ENCODE results near the gene ZBTB7C.

ZBTB7C gene

DNA sequence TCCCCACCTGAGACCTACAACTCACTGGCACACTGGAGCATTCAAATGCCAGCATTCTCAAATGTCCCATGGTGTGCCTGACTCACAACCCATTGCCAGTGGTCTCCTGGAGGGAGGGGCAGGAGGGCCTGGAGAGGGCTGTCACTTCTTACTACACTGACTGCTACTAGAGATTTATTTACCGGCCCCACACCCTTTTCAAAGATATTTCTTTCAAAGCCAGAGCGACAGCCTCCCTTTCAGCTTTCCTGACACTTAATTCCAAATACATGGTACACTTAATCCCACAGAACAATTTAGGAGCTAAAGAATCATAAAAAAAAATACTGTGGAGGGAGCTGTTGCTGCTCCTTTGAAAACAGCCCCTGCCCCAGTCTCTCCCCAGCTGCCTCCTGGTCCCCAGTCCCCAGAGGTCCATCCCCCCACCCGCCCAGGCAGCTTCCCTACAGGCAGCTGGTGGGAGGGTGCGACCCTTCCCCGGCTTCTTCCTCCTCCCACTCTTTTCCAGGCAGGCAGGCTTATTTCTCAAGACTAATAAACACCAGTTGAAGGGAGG is 349.6 kb downstream of the ZBTB7C start:
- H3K9ac ChIP-seq (ENCODE audit: low read length), result no peak overlapping the region
- no peaks in the 10 kb centered on the region for H3K9me3 ChIP-seq (ENCODE audit: control insufficient read depth, insufficient read depth, low read depth, low read length)
- H3K36me3 ChIP-seq (ENCODE audit: control insufficient read depth, insufficient read depth, low read length), result no peaks in the 10 kb centered on the region
- H3K27ac ChIP-seq (ENCODE audit: low read depth, low read length), result no peak overlapping the region
- no peaks in the 10 kb centered on the region for H3K27me3 ChIP-seq (ENCODE audit: control insufficient read depth, insufficient read depth, low read length)
- H3K4me1 ChIP-seq (ENCODE audit: control insufficient read depth, insufficient read depth, low read length), result peaks cover 18% of the 10 kb centered on the region
- H3K4me3 ChIP-seq (ENCODE audit: low read depth, low read length), result no peak overlapping the region

DNA sequence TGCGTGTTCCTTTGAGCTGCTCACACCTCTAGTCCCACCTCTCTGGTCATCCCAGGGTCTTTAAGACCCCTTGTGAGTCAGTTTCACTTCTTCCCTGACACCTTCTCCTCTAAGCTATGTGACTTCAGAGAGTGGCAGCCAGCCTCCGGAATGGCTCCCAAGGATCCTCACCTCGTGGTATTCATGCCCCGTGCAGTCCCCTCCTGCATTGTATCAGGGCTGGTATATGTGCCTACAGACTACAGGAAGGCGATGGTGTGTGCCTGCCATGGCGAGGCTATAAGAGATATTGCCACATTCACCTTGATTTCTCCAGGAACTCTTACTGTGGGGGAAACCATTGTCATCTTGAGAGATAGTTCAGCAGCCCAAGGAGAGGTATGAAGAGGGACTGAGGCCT is 350.7 kb downstream of the ZBTB7C start:
- Histone ChIP-seq H3K36me3 (ENCODE audit: control insufficient read depth, insufficient read depth, low read length) (no peaks in the 10 kb centered on the region), H3K9me3 (ENCODE audit: control insufficient read depth, insufficient read depth, low read depth, low read length) (no peaks in the 10 kb centered on the region), H3K27me3 (ENCODE audit: control insufficient read depth, insufficient read depth, low read length) (no peaks in the 10 kb centered on the region; the same call in 1 of the 2 replicates), H3K4me1 (ENCODE audit: control insufficient read depth, insufficient read depth, low read length) (peaks cover 27% of the 10 kb centered on the region), H3K4me3 (ENCODE audit: low read depth, low read length) (no peak overlapping the region), H3K27ac (ENCODE audit: low read depth, low read length) (no peak overlapping the region), H3K9ac (ENCODE audit: low read length) (no peak overlapping the region)

DNA sequence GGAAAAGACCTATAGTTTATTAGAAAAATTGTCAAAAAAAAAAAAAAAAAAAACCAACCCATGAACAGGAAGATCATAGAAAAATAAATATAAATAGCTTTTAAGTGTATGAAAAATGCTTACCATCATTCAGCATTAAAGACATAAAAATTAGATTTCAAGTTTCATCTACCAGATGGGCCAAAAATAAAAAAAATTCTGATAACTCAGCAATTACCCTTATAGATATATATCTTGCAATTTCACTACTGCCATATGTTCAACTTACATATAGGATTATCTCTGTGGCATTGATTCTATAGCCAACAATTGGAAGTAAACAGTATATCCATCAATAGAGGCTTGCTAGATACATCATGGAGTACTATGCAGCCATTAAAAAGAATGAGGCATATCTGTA is 352.2 kb downstream of the ZBTB7C start:
- Histone ChIP-seq H3K27ac (ENCODE audit: low read depth, low read length) (no peak overlapping the region), H3K4me1 (ENCODE audit: control insufficient read depth, insufficient read depth, low read length) (peaks cover 27% of the 10 kb centered on the region), H3K4me3 (ENCODE audit: low read depth, low read length) (no peak overlapping the region), H3K36me3 (ENCODE audit: control insufficient read depth, insufficient read depth, low read length) (no peaks in the 10 kb centered on the region), H3K27me3 (ENCODE audit: control insufficient read depth, insufficient read depth, low read length) (no peaks in the 10 kb centered on the region; the same call in 1 of the 2 replicates), H3K9ac (ENCODE audit: low read length) (no peak overlapping the region), H3K9me3 (ENCODE audit: control insufficient read depth, insufficient read depth, low read depth, low read length) (no peaks in the 10 kb centered on the region)

DNA sequence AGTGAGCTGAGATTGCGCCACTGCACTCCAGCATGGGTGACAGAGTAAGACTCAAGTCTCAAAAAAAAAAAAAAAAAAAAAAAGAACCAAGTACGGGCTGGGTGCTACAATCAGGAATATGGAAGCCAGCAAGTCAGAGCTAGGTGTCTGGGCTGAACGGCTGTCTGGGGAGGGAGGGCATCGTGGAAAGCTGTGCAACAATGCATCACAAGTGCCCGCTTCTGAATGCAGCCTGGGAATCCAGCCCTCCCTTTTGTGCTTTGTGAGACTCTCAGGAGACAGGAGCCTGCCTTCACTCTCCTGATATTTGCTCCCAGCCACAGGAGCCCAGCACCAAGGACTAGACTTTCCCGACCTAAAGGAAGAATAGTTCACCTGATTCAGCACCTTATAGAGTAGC is 353.8 kb downstream of the ZBTB7C start:
- peaks cover 24% of the 10 kb centered on the region for H3K4me1 ChIP-seq (ENCODE audit: control insufficient read depth, insufficient read depth, low read length)
- no peak overlapping the region for H3K27ac ChIP-seq (ENCODE audit: low read depth, low read length)
- H3K36me3 ChIP-seq (ENCODE audit: control insufficient read depth, insufficient read depth, low read length), result no peaks in the 10 kb centered on the region
- no peaks in the 10 kb centered on the region for H3K9me3 ChIP-seq (ENCODE audit: control insufficient read depth, insufficient read depth, low read depth, low read length)
- no peak overlapping the region for H3K9ac ChIP-seq (ENCODE audit: low read length)
- no peak overlapping the region for H3K4me3 ChIP-seq (ENCODE audit: low read depth, low read length)
- no peaks in the 10 kb centered on the region; the same call in 1 of the 2 replicates for H3K27me3 ChIP-seq (ENCODE audit: control insufficient read depth, insufficient read depth, low read length)

DNA sequence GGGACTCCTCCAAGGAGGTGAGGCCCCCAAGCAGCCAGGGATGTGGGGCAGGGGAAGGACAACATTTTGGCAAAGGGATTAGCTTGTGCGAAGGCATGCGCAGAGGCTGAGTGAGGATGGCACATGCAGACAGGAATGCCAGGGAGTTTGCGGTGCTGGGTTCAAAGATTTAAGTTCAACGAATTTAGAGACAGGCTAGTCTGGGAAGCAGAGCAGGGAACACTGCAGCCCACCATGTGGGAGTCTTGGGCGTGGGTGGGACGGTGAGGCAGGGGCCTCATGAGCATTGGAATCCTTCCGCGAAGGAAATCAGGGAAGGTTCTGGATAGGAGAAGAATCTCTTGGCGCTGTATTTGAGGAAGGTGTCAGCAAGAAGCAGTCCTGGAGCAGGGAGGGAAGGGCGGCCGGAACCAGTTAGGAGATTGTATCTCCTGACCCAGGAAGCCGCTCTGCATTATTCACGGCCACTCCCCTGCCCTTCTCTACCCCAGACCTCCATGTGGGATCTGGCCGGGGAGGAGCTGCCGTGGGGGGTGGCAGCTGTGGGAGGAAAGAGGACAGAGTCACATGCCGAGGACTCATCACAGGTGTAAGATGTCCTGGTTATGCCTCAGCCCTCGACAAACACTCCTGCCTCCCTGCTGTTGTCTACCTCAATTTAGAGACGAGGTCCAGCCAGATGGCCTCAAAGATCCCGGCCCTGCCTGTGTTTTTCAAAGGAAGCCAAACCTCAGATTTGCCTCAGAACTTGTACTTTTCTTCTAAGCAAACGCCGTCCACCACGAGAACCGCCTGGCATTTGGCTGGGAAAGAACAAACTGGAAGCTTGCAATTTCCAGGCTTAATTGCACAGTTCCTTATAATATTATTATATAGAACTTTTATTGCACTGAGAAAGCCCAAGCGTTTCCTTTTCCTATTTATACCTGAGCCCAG is 355.0 kb downstream of the ZBTB7C start:
- Histone ChIP-seq H3K4me1 (ENCODE audit: control insufficient read depth, insufficient read depth, low read length) (peaks cover 14% of the 10 kb centered on the region), H3K27me3 (ENCODE audit: control insufficient read depth, insufficient read depth, low read length) (no peaks in the 10 kb centered on the region; the same call in 1 of the 2 replicates)

DNA sequence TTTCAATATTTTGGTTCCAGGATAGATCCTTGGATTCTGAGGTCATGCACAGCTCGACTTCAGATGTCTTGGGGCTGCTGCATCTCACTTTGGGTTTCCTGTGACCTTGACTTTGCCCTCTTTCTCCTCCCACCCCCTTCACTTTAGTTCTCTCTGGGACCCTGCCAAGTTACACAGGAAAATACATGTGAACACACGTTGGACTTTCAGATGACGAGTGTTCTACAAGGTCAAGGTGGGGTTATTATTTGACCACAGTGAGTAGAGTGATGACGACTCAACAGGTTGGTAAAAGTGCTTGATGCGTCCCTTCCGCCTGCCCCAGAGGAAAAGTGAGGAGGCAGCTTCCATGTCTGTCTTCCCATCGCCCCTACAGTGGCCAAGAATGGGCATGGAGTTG is 356.3 kb downstream of the ZBTB7C start:
- Histone ChIP-seq H3K9me3 (ENCODE audit: control insufficient read depth, insufficient read depth, low read depth, low read length) (no peaks in the 10 kb centered on the region), H3K36me3 (ENCODE audit: control insufficient read depth, insufficient read depth, low read length) (no peaks in the 10 kb centered on the region), H3K27ac (ENCODE audit: low read depth, low read length) (no peak overlapping the region), H3K4me1 (ENCODE audit: control insufficient read depth, insufficient read depth, low read length) (peaks cover 9% of the 10 kb centered on the region), H3K4me3 (ENCODE audit: low read depth, low read length) (no peak overlapping the region), H3K27me3 (ENCODE audit: control insufficient read depth, insufficient read depth, low read length) (no peaks in the 10 kb centered on the region; the same call in 1 of the 2 replicates), H3K9ac (ENCODE audit: low read length) (no peak overlapping the region)

More for the DNA sequence above, 355.0 kb downstream of the ZBTB7C start:
- no peak overlapping the region for H3K4me3 ChIP-seq (ENCODE audit: low read depth, low read length)
- H3K27ac ChIP-seq (ENCODE audit: low read depth, low read length), result no peak overlapping the region
- H3K9ac ChIP-seq (ENCODE audit: low read length), result no peak overlapping the region
- no peaks in the 10 kb centered on the region for H3K9me3 ChIP-seq (ENCODE audit: control insufficient read depth, insufficient read depth, low read depth, low read length)
- H3K36me3 ChIP-seq (ENCODE audit: control insufficient read depth, insufficient read depth, low read length), result no peaks in the 10 kb centered on the region

DNA sequence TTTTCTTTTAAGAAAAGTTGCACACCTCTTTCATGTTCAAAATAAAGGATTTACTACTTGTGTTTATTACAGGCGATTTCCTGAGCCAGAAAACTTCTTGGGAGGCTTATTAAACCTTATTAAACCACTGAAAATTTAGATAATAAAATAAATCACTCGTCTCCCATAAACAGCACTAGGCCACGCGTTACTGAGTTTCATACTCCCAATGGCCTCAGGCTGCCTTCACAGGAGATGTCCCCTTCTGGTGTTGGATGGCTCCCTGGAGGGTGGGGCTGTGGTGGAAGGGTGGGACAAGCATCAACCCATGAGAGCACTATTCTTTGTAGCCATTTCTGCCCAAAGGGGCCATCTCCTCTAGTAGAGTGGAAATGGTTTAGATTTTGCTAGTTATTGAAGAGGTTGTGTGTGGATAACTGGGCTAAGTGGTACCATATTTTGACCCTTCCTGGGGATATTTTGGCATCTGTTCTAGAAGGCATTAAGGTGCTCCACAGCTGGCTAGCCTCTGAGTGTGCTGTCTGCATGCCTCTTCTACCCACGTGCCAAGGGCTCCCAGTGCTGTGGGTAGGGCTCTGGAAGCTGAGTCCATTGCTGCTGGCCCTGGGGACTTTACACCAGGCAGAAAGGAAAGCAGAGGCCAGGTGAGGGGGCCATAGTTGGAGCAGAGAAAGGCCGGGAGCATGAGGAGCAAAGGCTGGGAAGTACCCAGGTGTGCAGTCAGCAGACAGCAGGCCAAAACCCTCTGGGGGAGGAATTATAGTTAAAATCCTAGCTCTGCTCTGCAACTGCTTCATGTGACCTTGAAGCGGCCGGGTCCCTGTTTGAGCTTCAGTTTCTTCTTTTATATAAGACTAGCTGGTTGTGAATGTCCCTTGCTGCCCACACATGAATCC is 357.0 kb downstream of the ZBTB7C start:
- Histone ChIP-seq H3K27me3 (ENCODE audit: control insufficient read depth, insufficient read depth, low read length) (no peaks in the 10 kb centered on the region; the same call in 1 of the 2 replicates), H3K9me3 (ENCODE audit: control insufficient read depth, insufficient read depth, low read depth, low read length) (no peaks in the 10 kb centered on the region), H3K9ac (ENCODE audit: low read length) (no peak overlapping the region), H3K27ac (ENCODE audit: low read depth, low read length) (no peak overlapping the region), H3K4me3 (ENCODE audit: low read depth, low read length) (no peak overlapping the region), H3K36me3 (ENCODE audit: control insufficient read depth, insufficient read depth, low read length) (no peaks in the 10 kb centered on the region), H3K4me1 (ENCODE audit: control insufficient read depth, insufficient read depth, low read length) (peaks cover 9% of the 10 kb centered on the region)

DNA sequence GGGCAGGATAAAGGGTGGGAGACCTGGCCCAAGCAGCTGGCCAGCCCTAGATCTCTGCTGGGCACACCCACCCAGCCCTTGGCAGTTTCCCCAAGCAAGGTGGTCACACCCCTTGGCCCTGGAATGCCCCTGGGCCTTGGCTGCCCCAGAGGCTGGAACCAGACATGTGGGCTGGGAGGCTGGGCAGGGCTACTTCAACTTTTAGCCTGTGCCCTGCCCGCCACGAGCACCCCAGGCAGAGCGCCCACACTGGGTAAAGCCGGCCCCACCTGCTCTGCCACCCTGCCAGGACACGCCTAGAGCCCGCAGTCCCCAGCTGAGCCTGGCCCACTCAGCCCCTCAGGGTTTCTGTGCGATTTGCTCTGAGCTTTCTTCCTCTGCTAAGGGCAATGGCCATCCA is 359.0 kb downstream of the ZBTB7C start:
- no peak overlapping the region for H3K4me3 ChIP-seq (ENCODE audit: low read depth, low read length)
- no peaks in the 10 kb centered on the region for H3K9me3 ChIP-seq (ENCODE audit: control insufficient read depth, insufficient read depth, low read depth, low read length)
- no peak overlapping the region for H3K9ac ChIP-seq (ENCODE audit: low read length)
- H3K4me1 ChIP-seq (ENCODE audit: control insufficient read depth, insufficient read depth, low read length), result peaks cover 9% of the 10 kb centered on the region
- no peak overlapping the region for H3K27ac ChIP-seq (ENCODE audit: low read depth, low read length)
- H3K27me3 ChIP-seq (ENCODE audit: control insufficient read depth, insufficient read depth, low read length), result no peaks in the 10 kb centered on the region; the same call in 1 of the 2 replicates
- no peaks in the 10 kb centered on the region for H3K36me3 ChIP-seq (ENCODE audit: control insufficient read depth, insufficient read depth, low read length)

DNA sequence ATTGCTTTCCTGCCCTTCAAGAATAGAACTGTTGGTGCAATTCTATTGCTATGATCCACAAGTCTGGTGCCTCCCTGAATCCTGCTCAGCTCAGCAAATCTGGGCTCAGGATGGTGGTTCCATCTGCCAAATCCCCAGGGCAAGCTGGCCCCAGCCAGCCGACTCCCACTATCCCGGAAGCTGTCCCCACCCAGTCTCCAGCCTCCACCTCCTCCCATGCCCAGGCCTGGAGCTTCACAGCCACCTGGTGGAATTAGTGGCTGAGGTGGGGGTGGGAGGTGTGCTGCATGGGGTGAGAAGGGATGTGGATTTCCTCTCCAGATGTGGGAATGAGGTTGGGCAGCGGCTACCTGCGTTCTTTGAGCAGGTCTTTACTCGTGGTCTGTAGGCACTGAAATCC is 359.4 kb downstream of the ZBTB7C start:
- no peaks in the 10 kb centered on the region for H3K36me3 ChIP-seq (ENCODE audit: control insufficient read depth, insufficient read depth, low read length)
- H3K27ac ChIP-seq (ENCODE audit: low read depth, low read length), result no peak overlapping the region
- no peak overlapping the region for H3K4me3 ChIP-seq (ENCODE audit: low read depth, low read length)
- no peaks in the 10 kb centered on the region for H3K9me3 ChIP-seq (ENCODE audit: control insufficient read depth, insufficient read depth, low read depth, low read length)
- peaks cover 2% of the 10 kb centered on the region; the same call in 1 of the 2 replicates for H3K27me3 ChIP-seq (ENCODE audit: control insufficient read depth, insufficient read depth, low read length)
- no peak overlapping the region for H3K9ac ChIP-seq (ENCODE audit: low read length)
- peaks cover 9% of the 10 kb centered on the region for H3K4me1 ChIP-seq (ENCODE audit: control insufficient read depth, insufficient read depth, low read length)

DNA sequence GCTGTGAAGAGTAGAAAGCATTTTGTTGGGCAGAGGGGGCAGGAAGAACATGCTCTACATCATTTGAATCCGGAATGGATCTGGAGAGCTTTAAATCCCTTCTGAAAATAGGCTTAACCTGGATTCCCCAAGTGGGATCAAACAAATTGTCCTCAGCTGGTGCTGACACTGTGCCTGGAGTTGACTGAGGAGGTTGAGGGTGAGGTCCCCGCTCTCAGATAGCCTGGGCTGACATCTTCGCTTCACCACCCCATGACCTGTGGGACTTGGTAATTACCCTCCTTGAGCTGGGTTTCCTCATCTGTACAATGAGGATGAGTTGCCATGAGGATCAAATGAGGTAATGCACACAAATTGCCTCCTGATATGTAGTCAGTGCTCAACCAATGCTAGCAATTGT is 360.9 kb downstream of the ZBTB7C start:
- H3K36me3 ChIP-seq (ENCODE audit: control insufficient read depth, insufficient read depth, low read length), result no peaks in the 10 kb centered on the region
- 0 out of 2 replicates have a peak, but pooled peaks cover 2% of the 10 kb centered on the region for H3K9me3 ChIP-seq (ENCODE audit: control insufficient read depth, insufficient read depth, low read depth, low read length)
- no peak overlapping the region for H3K9ac ChIP-seq (ENCODE audit: low read length)
- no peak overlapping the region for H3K4me3 ChIP-seq (ENCODE audit: low read depth, low read length)
- H3K27ac ChIP-seq (ENCODE audit: low read depth, low read length), result no peak overlapping the region
- H3K4me1 ChIP-seq (ENCODE audit: control insufficient read depth, insufficient read depth, low read length), result no peaks in the 10 kb centered on the region
- peaks cover 4% of the 10 kb centered on the region; the same call in 1 of the 2 replicates for H3K27me3 ChIP-seq (ENCODE audit: control insufficient read depth, insufficient read depth, low read length)
